GM19025 (cell line): ENCODE measurements around the gene CASQ2.

Experiments
- ATAC-seq: cut with Tn5 transposase; IDR thresholded peaks from one replicate; pipeline ENCODE4 v1.9.1; 2021; ENCODE audit warnings: mild to moderate bottlenecking, low read depth, moderate library complexity; ENCODE audit not compliant: unreplicated experiment

Gene CASQ2

DNA sequence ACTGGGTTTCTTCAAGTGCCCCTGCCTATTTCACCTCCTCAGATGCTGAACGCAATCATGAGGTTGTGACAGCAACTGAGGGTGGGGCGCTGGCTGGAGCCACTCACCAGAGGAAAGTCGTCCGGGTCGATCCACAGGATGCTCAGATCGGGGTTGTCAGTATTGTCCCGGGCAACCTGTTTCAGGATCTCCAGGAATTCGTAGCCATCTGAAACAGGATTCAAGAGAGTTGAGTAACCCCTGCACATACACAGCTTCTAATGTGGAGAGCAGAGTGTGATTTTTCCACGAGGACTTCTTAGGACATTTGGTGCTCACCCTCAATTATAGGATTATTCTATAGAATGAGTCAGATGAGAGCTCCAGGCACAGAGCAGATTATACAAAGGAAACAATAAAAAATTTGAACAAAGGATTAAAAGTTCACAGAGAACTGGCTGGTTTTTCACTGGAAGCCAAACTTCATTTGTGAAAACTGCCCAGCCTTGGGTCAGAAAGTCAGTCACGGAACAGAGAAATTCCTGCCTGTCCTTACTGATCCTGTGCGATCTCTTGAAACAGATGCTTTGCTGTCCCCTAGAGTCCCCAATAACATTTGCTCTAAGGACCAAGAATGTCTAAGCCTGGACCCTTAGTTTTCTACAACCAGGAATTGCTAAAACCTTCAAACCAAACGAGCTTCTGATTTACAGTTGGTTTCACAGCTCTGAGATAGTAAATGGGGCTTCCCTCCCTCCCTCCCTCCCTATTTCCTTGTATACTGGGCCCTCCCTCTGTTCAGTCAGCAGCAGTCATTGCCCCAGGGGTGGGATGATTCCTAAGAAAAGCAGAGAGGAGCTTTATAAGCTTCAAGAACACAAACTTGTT lies 63.2 kb downstream of the CASQ2 start:
- no peak for ATAC-seq

GRCh38 chr1:115702959-115703358 lies 65.6 kb downstream of the CASQ2 start:
- ATAC-seq = no peak

DNA sequence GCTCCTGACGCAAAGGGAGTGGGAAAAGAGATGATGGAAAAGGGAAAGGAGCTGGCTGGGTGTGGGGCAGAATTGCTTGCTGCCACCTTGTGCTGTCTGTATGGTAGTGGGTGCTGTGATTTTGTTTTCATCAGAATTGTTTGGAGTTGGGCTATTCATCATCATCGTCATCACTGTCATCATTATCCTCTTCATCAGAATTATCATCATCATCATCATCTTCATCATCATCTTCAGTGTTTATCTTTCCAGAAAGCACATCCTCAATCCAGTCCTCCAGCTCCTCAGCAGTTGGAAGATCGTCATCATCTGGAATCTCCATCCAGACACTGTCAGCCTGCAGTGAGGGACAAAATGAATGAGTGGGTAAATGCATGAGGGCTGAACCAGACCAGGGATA lies 67.4 kb downstream of the CASQ2 start:
- no peak for ATAC-seq

DNA sequence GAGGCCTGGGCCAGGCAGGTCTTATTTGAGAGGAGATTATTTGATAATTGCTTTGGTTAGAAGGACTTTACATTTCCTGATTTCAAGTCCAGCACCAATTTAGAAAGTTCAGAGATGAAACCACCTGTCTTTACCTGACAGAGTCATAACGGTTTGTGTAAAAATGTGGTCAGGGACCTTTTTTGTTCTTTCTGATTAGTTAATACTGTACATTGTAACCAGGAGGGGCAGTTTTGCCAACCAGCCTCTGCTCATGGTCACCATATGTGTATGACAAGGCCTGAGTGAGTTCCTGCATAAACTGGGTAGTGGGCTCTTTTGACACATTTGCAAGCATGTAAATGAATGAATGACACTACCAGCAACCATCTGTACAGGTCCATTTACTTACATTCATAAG lies 70.9 kb downstream of the CASQ2 start:
- no peak for ATAC-seq

DNA sequence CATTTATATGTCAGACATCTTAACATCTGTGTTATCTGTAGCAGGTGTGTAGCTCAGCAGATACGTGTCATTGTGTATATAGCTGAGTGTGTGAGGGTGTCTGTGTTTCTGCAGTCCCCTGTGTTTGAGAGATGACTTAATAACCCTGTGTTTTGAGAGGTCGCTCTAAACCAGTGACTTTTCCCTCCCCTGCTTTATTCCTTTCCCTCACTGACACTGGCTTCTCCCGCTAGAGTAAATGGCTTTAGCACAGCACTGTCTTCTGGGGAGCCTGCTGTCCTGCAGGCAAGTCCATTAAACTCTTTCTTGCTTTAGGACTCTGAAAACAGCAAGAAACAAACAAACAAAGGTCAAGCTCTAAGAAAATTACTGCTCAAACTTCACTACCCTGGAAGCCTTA lies 73.7 kb downstream of the CASQ2 start:
- ATAC-seq = no peak

- no peak for ATAC-seq
These were observed 76.3 kb downstream of the CASQ2 start for GRCh38 chr1:115692224-115692623.

GRCh38 chr1:115690972-115691371 lies 77.5 kb downstream of the CASQ2 start:
- no peak for ATAC-seq

DNA sequence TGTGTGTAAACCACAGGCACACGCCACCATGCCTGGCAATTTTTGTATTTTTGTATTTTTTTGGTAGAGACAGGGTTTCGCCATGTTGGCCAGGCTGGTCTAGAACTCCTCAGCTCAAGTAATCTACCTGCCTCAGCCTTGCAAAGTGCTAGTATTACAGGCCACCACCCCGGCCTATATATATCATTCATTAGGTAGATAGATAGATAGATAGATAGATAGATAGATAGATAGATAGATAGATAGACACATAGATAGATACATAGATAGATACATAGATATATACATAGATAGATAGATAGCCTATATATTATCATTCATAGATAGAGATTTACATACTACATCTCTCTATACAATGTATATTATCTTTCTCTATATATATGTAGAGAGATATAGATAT lies 80.8 kb downstream of the CASQ2 start:
- ATAC-seq = no peak

- ATAC-seq = no peak
These were observed 83.3 kb downstream of the CASQ2 start for GRCh38 chr1:115685029-115685705.

GRCh38 chr1:115682792-115683191 lies 85.7 kb downstream of the CASQ2 start:
- ATAC-seq = no peak

GRCh38 chr1:115680730-115681111 lies 87.8 kb downstream of the CASQ2 start:
- no peak for ATAC-seq

DNA sequence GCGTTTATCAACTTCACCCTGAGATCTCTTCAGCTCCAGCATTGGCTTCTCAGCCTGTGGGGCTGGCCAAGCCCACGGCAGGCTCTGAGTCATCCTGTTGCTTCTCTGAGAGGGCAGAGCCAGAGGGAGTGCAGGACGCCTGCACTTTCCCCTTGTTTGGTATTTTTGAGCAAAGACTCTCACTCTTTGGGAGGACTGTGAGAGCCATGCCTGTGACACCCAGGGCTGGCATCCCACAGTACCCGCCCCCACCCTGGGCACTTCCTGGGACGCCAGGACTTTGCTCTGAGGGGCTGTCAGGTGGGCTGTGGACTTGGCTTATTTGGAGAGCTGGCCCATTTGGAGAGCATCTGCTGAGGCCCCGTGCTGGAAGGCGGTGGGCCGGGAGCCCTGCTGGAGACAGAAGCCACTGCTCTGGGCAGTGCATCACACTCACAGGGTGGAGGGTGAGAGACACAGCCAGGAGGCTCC lies 89.3 kb downstream of the CASQ2 start:
- ATAC-seq = no peak

DNA sequence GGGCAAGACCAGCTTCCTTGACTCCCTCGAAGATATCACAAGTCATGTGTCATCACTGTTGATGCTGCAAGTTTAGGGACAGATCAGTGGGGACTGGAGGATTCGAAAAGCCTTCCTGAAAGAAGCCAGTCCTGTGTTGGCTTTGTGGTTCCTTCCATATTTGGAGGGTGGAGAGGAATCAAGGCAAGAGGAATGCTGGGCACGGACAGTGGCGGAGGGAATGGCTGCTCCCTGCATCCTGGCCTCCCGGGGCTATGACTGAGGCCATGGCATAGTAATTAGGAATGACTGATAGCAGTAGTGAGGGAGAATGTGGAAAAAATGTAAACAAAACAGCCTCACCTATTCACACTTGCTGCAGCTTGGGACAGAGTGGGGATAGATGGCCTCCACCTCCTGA lies 90.4 kb downstream of the CASQ2 start:
- no peak for ATAC-seq

DNA sequence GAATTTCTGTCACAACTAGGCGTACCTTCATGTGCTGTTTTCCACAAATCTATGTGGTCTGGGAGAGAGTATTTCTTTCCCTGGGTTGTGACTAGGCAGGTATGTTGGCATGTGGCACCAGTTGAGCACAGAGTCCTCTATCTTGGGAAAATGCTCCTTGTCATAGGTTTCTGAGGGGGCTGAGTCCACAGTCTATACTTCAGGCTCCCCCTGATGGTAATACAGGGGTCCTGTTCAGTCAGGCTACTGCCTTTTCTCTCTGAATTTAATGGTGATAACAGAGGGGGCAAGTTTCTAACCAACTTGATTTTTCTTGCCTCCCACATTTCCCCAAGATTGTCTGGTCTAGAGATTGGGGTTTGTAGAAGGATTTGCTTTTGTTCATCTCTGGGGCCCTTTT lies 90.9 kb downstream of the CASQ2 start:
- no peak for ATAC-seq

GRCh38 chr1:115677182-115677555 lies 91.3 kb downstream of the CASQ2 start:
- no peak for ATAC-seq

- ATAC-seq = no peak
These were observed 91.9 kb downstream of the CASQ2 start for GRCh38 chr1:115676498-115677181.

GRCh38 chr1:115672224-115673009 lies 96.1 kb downstream of the CASQ2 start:
- ATAC-seq = no peak

- ATAC-seq = no peak
These were observed 97.2 kb downstream of the CASQ2 start for GRCh38 chr1:115671176-115671934.

DNA sequence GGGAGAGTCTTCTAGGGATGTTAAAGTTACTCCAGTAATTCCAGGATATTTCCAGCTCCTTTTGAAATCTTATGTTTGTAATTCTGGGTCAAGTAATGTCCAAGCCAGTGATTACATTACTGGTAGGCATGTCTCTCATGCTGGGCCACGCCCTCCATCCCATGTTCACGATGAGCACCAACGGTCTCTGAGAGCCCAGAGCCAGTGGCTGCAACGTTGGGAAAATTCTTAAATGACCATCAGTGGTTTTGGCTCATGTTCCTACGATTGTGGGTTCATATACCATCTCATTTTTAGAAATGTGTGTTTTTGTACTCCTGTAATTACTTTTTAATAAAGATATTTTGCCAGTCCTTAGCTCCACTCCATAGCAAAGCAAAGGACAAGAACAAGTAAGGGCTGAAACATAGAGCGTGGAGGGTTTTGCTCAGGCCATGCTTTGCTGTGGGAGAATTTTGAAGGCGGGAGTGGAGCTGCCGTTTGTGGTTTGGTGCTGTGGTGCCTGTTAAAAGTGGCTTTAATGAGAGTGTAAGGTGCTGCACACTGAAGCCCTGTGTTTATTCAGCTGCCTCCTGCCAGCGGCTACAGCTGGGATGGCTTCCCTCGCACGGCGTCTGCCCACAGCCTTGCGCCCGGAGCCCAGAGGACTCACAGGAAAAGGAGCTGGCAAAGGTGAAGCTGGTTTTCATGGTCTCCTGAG lies 97.9 kb downstream of the CASQ2 start:
- ATAC-seq = no peak
